ENCODE measurements around the gene MXRA8.
A peak's percentile ranks its signal among the peaks of the same experiment; 100 is the strongest.
"Not testable (repeated sequence)": the region's sequence is repeated elsewhere in the genome, so short reads cannot be mapped to it uniquely, and the experiment has no call there.

The MXRA8 gene

DNA sequence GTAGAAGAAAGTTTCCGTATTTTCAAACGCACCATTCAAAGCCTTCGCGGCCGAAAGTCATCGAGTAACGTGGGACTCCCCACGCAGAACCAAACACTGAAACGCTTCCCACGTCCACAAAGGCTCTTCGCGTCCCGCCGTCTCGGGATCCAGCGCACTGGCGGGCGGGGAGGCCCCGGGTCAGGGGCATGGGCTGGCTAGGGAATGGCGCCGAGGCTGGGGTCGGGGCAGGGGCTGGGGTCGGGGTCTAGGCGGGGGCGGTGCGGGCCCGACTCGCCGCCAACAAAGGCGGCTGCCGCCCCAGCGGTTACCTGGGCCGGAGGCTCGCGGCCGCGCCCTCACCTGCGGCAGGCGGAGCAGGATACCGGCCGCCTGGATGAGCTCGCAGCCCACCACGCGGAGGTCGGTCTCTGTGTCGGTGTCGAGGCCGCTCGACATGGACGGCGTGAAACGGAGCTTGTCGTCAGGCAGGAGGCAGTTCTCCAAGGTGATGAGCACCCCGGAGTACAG is 40.4 kb upstream of the MXRA8 start:
- peaks cover 58% of the 10 kb centered on the region for H3K4me1 Mint-ChIP-seq
- H3K27me3 Mint-ChIP-seq: no peaks in the 10 kb centered on the region
- peaks cover 59% of the 10 kb centered on the region for H3K36me3 Mint-ChIP-seq
- no peaks in the 10 kb centered on the region for H3K9me3 Mint-ChIP-seq
- H3K4me3 Mint-ChIP-seq: peak overlapping the region; percentile 91
- H3K27ac Mint-ChIP-seq: peak overlapping the region; percentile 91
- peak; percentile 1 for ATAC-seq

DNA sequence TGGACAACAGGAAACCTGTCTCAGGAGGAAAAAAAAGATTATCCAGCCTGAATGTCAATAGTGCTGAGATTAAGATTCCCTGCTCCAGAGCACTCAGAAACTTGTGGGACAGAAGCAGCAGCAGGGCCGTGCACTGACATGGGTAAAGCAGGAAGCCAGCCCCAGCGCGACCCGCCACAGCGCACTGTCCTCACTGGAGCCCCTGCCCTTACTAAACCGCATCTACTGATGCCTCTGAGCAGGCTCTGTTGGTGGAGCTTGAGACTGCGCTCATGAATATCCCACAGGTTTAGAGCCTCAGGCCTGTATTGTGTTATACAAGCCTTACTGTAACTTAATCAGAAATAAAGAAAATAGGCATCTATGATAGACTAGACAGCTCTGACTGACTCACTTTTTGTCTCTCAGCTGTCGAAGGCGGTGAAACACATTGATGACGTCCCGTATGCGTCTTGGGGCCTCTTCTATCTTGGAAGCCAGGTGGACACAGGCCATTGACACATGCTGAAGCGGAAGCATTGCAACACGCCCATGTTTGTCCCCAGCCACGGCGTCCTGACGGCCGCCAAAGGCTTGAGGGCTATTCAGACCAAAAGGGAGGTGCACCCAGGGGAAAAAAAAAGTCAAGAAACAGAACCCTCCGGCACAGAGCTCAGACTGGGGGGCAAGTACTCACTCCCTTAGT is 39.6 kb upstream of the MXRA8 start:
- Mint-ChIP-seq H3K4me1 (peaks cover 55% of the 10 kb centered on the region), H3K27ac (peak overlapping the region; percentile 91), H3K4me3 (peak overlapping the region; percentile 91), H3K36me3 (peaks cover 59% of the 10 kb centered on the region), H3K27me3 (no peaks in the 10 kb centered on the region), H3K9me3 (no peaks in the 10 kb centered on the region)
- ATAC-seq: no peak

DNA sequence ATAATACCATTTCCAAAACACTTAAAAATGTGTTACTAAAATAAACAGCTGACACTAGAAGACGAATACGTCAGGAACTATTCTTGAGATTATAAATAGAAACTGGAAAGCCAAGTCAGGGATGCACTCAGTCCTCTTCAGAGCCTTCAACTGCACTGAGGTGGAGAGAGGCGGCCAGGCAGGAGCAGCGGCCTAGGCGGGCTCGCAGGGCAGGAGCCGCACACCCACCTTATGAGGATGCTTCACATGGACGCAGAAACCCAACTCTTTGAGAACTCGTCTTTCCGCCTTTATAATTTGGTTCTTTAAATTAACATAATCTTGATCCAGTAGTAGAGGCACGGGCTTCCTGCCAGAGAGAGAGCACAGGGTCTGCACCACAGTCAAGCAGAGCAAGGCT is 36.8 kb upstream of the MXRA8 start:
- Mint-ChIP-seq H3K27me3 (no peaks in the 10 kb centered on the region), H3K4me3 (no peak overlapping the region), H3K27ac (no peak overlapping the region), H3K9me3 (no peaks in the 10 kb centered on the region), H3K36me3 (peaks cover 65% of the 10 kb centered on the region), H3K4me1 (peaks cover 33% of the 10 kb centered on the region)
- no peak for ATAC-seq

DNA sequence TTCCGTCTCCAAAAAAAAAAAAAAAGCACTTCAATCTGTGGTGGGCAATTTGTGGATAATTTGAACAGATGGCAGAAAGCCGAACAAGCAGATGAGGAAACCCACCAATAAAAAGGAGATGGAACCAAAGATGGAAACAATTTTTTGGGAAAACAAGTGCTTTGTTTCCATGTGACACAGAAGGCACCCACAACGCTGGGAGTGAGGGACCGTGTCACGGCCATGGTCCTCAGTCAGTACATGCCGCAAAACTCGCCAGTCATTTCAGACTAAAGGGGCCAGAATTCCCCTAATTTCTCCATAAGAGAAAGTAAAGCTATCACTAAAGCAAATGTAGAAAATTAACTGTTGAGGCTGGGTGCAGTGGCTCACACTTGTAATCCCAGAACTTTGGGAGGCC is 35.8 kb upstream of the MXRA8 start:
- peaks cover 76% of the 10 kb centered on the region for H3K36me3 Mint-ChIP-seq
- peaks cover 29% of the 10 kb centered on the region for H3K4me1 Mint-ChIP-seq
- H3K27ac Mint-ChIP-seq: no peak overlapping the region
- no peak for ATAC-seq
- H3K9me3 Mint-ChIP-seq: no peaks in the 10 kb centered on the region
- H3K27me3 Mint-ChIP-seq: no peaks in the 10 kb centered on the region
- H3K4me3 Mint-ChIP-seq: no peak overlapping the region

DNA sequence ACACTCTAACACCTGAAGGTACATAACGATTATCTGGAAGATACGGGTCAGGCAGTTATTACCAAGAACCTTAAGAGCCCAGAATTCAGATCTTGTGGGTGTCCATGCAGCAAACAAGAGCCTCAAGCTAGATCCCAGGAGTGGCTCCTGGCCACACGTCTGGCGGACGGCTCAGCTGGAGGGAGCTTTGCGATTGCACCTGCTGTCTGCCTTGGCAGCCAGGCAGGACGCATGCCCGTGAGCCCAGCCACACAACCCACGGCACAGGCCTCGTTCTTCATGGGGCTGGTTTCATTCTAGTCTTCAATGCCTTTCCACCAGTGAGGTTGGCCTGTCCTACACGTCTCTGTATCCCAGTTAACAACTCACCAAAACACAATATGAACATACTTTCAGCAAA is 35.1 kb upstream of the MXRA8 start:
- H3K27ac Mint-ChIP-seq: no peak overlapping the region
- no peak overlapping the region for H3K4me3 Mint-ChIP-seq

DNA sequence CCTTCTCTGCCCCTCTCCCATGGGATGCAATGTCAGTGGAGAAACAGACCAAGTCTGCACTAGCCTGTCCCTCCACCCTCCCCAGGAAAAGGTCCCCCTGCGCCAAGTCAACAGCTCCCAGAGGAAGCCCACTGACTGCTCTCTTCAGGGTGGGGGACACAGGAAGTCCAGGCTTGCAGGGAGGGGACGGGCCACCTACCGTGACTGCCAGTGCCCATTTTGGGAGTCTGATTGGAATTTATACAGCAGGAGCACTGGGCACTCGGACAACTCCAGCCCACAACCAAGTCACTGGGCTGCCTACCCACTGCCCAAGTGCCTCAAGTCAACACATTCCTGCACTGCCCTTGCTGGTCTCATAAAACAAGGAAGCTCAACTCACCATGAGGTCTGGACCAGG is 34.7 kb upstream of the MXRA8 start:
- Mint-ChIP-seq H3K27ac (no peak overlapping the region), H3K4me3 (no peak overlapping the region), H3K9me3 (no peaks in the 10 kb centered on the region), H3K36me3 (peaks cover 83% of the 10 kb centered on the region), H3K27me3 (no peaks in the 10 kb centered on the region), H3K4me1 (peaks cover 26% of the 10 kb centered on the region)
- no peak for ATAC-seq

More for the DNA sequence above, 35.1 kb upstream of the MXRA8 start:
- Mint-ChIP-seq H3K4me1 (peaks cover 29% of the 10 kb centered on the region), H3K9me3 (no peaks in the 10 kb centered on the region), H3K36me3 (peaks cover 82% of the 10 kb centered on the region), H3K27me3 (no peaks in the 10 kb centered on the region)
- ATAC-seq: no peak

DNA sequence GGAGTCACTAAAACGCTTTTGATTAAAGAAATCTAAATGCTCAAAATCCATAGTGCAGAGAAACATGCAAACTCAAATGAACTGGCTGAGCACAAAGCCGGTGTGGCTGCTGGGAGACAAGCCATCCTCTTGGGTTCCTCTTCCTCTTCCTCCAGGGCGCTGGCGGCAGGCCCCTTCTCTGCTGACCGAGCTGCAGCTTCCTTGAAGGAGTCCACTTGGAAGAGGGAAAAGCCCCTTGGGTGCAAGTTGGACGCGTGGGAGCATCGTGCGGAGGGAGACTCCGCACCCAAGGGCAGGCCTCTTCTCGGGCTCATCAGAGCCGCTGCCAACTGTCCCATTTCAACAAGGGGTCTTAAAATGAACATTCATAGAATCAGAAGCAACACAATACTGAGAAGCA is 32.9 kb upstream of the MXRA8 start:
- Mint-ChIP-seq H3K27ac (no peak overlapping the region), H3K4me3 (no peak overlapping the region), H3K36me3 (peaks cover 91% of the 10 kb centered on the region), H3K9me3 (no peaks in the 10 kb centered on the region), H3K27me3 (no peaks in the 10 kb centered on the region), H3K4me1 (peaks cover 24% of the 10 kb centered on the region)
- ATAC-seq: no peak

DNA sequence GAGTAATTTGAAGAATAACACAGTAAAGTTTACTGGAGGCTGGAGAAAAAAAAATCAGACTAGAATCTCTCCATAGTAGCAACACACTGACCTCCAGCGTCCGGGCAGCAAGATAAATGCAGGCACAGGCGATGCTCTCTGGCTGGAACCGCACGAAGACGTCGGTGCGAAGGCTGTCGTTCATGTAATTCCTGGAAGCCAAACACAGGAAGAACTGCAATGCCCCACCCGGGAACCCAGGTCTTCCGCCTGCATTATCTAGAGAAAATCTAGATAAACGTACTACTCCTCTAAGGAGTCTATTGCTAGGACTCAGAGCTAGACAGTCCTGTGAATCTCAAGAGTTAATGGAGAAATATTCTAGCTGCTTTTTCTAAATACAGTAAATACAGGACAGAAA is 32.3 kb upstream of the MXRA8 start:
- H3K4me3 Mint-ChIP-seq: no peak overlapping the region

DNA sequence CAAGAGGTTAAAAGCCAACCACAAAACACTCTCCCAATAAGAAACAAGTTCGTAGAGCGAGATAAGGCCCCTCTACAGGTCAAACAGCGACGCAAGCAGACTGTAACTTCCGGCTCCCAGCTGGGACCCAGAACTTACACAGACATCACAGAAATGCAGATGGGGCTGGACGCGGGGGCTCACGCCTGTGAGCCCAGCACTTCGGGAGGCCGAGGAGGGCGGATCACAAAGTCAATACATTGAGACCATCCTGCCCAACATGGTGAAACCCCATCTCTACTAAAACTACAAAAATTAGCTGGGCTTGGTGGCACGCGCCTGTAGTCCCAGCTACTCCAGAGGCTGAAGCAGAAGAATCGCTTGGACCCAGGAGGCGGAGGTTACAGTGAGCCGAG is 29.7 kb upstream of the MXRA8 start:
- Mint-ChIP-seq H3K9me3 (no peaks in the 10 kb centered on the region), H3K4me1 (no peaks in the 10 kb centered on the region), H3K36me3 (peaks cover 69% of the 10 kb centered on the region), H3K27me3 (no peaks in the 10 kb centered on the region), H3K27ac (no peak overlapping the region), H3K4me3 (no peak overlapping the region)
- ATAC-seq: no peak

More for the DNA sequence above, 32.3 kb upstream of the MXRA8 start:
- no peaks in the 10 kb centered on the region for H3K27me3 Mint-ChIP-seq
- no peak overlapping the region for H3K27ac Mint-ChIP-seq
- no peak for ATAC-seq
- peaks cover 94% of the 10 kb centered on the region for H3K36me3 Mint-ChIP-seq
- H3K9me3 Mint-ChIP-seq: no peaks in the 10 kb centered on the region
- H3K4me1 Mint-ChIP-seq: peaks cover 22% of the 10 kb centered on the region

DNA sequence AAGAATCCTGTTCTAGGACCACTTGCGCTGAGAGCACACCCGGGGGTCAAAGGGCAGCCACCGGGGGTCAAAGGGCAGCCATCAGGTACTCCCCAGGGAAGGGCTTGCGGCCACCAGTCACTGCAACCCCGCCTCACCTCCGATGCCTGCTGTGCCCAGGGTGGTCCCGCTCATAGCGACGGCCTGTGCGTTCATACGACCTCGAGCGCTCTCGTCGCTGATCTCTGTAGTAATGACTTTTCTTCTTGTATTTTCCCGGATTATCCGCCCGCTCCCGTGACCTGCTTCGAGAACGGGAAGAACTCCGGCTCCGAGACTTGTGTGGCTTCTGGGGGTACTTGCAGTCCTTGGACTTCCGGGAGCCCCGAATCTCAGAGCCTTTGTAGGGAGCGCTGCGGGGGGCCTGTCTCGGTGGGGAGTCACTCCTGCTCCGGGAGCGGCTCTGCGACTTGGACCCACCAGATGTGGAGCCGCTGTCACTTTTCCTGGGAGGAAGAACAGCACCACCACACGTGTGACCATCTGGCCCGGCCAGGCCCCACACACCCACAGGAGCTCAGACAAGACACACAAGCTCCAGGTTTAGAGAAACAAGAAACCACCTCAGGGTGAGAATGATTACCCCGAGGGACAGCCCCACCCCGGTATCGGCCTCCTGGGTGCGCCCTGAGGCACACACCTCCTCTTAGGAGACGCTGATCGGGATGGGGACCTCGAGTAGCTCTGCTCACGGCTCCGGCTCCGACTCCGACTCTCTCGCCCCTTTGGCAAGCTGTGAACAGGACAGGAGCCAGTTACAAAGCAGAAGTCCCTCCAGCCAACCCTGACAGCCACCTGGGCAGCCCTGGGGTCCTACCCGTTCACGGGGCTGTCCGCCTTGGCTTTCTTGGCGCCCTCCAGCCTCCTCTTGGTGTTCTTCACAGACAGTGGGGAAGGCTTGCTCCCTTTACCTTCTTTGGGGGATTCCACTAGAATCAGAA is 29.0 kb upstream of the MXRA8 start:
- Mint-ChIP-seq H3K27ac (no peak overlapping the region), H3K9me3 (no peaks in the 10 kb centered on the region), H3K4me3 (no peak overlapping the region), H3K4me1 (peaks cover 6% of the 10 kb centered on the region), H3K36me3 (peaks cover 68% of the 10 kb centered on the region), H3K27me3 (no peaks in the 10 kb centered on the region)
- no peak for ATAC-seq

DNA sequence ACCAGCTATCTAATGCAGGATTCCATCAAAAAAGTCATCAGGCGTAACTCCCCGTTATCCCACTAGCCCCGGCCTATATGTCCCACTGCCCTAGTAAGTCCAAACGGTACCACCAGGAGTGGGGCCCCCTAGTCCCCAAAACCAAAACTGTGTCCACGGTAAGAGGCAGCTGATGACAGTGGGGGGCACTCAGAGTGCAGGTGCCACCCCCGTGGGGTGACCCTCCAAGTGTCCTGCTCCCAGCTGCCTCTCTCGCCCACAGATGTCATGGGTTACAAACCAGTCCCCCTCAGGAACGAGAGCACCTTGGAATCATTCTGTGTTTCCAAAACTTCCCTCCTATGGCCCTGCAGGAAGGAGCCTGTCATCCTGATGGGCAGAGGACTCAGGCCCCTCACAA is 27.6 kb upstream of the MXRA8 start:
- Mint-ChIP-seq H3K27me3 (no peaks in the 10 kb centered on the region), H3K4me3 (no peak overlapping the region), H3K9me3 (no peaks in the 10 kb centered on the region), H3K4me1 (peaks cover 13% of the 10 kb centered on the region), H3K27ac (no peak overlapping the region), H3K36me3 (peaks cover 62% of the 10 kb centered on the region)
- no peak for ATAC-seq

DNA sequence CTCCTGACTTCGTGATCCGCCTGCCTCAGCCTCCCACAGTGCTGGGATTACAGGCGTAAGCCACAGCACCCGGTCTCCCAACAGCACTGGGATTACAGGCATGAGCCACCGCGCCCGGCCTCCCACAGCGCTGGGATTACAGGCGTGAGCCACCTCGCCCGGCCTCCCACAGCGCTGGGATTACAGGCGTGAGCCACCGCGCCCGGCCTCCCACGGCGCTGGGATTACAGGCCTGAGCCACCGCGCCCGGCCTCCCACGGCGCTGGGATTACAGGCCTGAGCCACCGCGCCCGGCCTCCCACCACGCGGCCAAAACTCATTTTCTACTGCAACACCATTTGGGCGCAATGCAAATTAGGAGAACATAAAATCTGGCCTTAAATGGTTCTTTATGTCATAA is 27.0 kb upstream of the MXRA8 start:
- not testable (repeated sequence) for H3K27me3 Mint-ChIP-seq, ATAC-seq, H3K9me3 Mint-ChIP-seq, H3K27ac Mint-ChIP-seq, H3K4me3 Mint-ChIP-seq
- Mint-ChIP-seq H3K4me1 (peaks cover 13% of the 10 kb centered on the region), H3K36me3 (peaks cover 56% of the 10 kb centered on the region)

DNA sequence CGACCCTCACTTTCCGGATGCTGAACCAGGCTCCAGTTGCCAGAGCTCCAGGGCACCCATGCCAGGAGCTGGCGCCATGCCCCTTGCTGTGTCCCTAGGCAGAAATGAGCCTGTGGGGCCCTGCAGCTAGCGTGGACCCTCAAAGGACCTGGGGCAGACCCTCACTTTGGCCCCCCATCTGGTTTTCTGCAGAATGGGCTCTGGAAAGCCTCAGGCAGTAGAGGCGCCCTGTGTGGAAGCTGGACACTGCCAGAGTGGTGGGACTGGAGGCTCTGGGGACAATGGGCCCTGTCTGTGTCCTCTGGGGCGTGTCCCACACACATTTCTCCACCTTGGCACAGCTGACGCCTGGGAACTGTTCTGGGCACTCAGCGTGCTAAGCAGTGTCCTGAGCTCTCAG is 22.9 kb upstream of the MXRA8 start:
- H3K27ac Mint-ChIP-seq: no peak overlapping the region
- no peak for ATAC-seq
- no peaks in the 10 kb centered on the region for H3K27me3 Mint-ChIP-seq
- H3K4me3 Mint-ChIP-seq: no peak overlapping the region
- peaks cover 18% of the 10 kb centered on the region for H3K4me1 Mint-ChIP-seq
- H3K36me3 Mint-ChIP-seq: peaks cover 19% of the 10 kb centered on the region
- no peaks in the 10 kb centered on the region for H3K9me3 Mint-ChIP-seq

DNA sequence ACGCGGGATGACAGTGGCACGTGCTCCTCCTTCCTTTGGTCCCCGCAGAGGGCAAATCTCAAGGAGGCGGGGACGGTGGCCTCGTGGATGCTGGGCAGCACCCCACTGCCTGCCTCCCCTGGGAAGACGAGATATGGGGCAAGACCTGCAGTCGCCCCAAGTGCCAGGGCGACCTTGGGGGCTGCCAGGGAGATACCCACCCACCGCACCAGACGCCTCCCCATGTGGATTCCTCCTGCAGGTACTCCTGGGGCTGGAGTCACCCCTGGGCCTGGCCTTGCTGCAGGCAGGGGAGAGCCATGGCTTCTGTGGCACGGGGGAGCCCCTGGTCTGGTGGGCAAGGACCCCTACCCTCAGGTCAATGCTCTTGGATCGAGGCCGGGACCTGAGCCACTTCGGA is 22.5 kb upstream of the MXRA8 start:
- no peaks in the 10 kb centered on the region for H3K27me3 Mint-ChIP-seq
- H3K27ac Mint-ChIP-seq: no peak overlapping the region
- peaks cover 15% of the 10 kb centered on the region for H3K36me3 Mint-ChIP-seq
- peaks cover 20% of the 10 kb centered on the region for H3K4me1 Mint-ChIP-seq
- ATAC-seq: no peak
- H3K4me3 Mint-ChIP-seq: no peak overlapping the region
- no peaks in the 10 kb centered on the region for H3K9me3 Mint-ChIP-seq

DNA sequence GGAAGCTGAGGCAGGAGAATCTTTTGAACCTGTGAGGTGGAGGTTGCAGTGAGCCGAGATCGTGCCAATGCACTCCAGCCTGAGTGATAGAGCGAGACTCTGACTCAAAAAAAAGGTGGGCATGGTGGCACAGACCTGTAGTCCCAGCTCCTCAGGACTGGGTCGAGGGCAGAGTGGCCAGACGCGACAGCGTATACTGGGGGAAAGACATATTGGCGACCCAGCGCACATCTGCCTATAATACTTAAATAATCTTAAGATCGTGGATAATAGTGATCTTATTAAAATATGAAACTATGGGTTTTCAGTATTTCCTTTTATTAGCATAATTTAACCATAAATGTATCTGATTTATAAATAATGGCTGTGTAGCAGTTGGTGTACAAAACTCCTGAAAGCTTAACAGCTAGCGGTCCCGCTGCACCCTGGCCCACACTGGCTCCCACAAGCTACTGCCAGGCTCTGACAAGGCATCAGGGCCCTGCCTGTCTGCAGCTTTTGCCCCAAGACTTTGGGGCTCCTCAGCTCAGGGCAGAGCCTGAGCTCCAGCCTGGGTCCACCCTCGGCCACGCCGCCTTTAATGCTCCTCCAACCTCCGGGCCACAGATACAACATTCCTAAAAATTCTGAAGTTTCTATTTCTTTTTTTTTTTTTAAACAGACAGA is 19.3 kb upstream of the MXRA8 start:
- Mint-ChIP-seq H3K27ac (no peak overlapping the region), H3K4me1 (peaks cover 33% of the 10 kb centered on the region), H3K9me3 (no peaks in the 10 kb centered on the region), H3K36me3 (peaks cover 17% of the 10 kb centered on the region), H3K4me3 (no peak overlapping the region), H3K27me3 (no peaks in the 10 kb centered on the region)
- no peak for ATAC-seq
